Raji (cell line): Measurements from ENCODE around the gene EBF3.

ENCODE experiments used
- POLR2A ChIP-seq: IDR thresholded peaks from 2 replicates; pipeline ENCODE4 v1.6.1; 2011; ENCODE audit warnings: low read depth, low read length, control low read depth; ENCODE audit not compliant: insufficient read depth

The EBF3 gene

DNA sequence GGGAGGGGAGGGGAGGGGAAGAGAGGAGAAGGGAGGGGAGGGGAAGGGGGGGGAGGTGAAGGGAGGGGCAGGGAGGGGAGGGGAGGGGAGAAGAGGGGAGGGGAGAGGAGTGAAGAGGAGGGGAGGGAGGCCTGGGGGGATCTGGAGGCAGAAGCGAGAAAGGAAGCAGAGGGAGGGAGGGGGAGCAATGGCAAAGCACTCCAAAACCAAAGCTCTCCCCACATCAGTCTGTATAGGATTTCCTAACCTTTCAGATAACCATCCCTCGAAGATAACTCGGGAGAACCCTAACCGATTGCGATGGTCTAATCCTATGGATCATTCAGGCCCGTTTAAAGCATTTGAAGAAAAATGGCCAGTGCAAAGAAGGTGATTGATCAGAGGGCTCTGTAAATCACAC, 19.0 kb downstream of the EBF3 start:
- no peak for TF ChIP-seq POLR2A

DNA sequence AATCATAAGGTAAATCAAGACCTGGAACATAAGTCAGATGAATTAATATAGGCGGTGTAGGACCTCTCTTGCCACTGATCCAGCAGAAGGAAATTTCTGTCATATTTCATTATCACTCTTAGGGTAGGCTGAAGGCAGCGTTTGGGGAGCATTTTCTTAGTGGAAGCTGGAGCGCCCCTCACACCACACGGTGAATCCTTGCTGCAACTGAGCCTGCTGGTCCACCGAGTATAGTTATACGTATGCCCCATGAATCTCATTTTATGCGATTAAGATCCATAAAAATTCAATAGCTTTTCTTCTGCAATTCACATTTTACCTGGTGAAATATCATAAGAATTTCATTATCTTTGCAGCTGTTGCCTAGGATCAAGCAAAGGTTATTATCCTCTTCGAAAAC, 19.6 kb downstream of the EBF3 start:
- TF ChIP-seq POLR2A = no peak

DNA sequence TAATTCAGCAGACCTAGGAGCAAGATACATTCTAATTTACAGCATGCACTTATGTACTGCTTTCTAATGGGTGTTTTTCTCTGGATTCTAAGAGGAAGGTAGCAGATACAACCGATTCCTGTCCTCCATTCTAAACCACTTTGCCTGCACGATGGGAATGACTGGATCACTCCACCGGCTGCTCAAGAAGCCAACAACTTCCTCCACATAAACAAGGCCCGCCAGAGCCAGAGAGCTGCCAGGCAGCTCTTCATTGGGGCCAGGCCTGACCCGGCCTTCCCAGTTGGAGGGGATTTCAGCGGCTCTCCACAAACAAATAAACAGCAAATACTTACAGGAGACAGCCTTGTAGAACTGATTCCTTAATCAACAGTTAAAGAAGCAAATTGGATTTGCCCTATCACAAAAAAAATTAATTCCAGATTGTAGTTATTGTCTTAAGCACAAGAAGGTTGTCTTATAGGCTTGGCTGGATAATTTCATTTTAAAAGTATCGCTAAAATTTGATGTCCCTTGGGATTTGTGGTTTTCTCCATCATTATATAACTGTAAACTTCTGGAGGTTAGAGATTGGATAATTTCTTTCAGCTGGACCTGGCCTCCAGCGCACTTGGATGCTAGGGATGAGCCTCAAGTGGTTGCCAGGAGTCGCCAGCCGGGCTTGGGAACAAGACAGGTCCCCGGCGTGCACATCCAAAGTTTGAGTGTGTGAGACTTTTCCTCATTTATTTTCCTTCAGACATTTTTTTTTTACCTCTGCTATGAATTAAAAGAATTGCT, 20.9 kb downstream of the EBF3 start:
- TF ChIP-seq POLR2A = no peak

DNA sequence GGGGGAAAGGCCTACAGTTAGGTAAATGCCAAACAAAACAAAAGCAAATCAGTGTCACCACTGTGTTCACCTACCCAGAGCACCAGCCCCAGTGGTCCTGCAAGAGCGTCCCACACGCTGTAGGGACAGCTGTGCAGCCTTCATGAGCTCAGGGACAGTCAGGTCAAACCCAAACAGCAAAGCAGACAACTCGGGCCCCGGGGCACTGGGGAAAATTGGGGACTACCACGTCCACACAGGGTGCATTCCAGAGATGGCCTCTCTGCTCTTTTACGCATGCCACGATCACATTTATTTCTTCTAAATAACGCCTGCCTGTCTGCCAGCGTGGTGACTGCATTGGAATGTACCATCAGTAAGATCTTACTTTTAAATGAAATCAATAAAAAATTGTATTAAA, 21.7 kb downstream of the EBF3 start:
- TF ChIP-seq POLR2A = no peak

DNA sequence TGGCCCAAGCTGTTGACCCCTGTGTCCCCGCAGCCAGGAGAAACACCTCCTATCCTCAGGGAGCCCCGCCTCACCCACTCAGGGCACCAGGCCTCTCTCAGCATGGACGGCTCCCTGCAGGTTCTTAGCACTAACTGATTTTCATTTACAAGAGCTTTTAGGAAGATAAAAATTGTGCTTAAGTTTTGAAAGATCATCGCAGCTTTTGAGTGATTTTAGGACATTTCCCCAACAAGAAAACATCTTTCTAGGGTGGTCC, 22.1 kb downstream of the EBF3 start:
- no peak for TF ChIP-seq POLR2A

DNA sequence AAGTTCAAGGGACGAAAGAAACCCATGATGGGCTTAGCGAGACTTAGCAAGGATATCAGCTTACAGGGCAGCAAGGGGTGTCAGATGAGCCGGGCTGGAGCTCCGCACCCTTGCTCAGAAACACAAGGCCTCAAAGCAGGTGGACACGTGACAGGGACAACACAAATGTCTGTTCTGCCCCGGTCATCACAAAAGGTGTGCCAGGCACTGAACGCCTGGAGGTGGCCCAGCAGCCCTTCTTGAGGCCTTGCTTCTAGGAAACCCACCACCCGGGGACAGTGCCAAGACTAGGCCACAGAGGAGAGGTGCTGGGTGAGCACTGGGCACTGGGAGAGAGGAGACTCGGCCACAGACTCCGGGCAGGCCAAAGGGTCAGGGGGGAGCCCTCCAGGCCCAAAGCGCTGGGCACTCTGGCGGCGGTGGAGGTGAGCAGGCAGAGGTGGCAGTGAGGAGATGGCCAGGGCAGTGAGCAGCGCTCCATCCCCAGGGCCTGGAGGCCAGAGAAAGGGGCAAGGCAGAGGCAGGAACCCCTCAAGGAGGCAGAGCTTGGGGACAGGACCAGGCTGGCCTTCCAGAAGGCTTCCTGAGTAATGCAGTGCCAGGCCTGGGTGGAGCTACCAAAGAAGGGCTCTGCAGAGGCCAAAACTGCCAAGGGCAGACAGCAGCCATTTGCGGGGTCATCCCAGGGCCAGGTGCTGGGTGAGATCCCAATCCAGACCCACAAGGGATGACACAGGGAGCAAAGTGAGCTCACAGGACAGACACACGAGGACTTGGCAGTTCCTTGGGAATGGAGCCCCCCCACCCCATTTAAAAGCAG, 22.7 kb downstream of the EBF3 start:
- TF ChIP-seq POLR2A = no peak

DNA sequence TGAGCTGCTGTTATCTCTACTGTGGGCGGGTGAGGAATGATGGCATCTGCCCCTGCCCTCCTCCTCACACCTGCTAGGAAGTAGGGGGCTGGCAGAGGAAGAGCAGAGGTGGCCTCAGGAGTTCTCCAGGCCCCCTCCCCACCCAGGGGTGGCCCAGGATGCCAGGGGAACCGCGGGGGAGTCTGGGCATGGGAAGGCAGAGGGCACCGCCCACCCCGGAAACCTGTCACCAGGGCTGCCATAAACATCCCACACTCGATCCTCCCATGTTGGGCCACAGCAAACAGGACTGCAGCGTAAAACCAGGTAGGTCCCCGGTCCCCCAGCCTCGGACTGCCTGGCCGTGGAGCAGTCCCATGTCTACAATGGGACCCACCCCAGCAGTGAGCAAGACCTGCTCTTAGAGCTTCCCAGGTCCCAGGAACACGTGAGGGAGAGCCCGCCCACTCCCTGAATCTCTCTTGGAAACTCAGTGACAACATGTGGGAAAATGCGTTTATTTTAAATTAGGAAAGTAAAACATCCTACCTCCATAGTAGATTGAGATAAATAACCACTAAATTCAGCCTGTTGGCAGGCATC, 23.4 kb downstream of the EBF3 start:
- no peak for TF ChIP-seq POLR2A

DNA sequence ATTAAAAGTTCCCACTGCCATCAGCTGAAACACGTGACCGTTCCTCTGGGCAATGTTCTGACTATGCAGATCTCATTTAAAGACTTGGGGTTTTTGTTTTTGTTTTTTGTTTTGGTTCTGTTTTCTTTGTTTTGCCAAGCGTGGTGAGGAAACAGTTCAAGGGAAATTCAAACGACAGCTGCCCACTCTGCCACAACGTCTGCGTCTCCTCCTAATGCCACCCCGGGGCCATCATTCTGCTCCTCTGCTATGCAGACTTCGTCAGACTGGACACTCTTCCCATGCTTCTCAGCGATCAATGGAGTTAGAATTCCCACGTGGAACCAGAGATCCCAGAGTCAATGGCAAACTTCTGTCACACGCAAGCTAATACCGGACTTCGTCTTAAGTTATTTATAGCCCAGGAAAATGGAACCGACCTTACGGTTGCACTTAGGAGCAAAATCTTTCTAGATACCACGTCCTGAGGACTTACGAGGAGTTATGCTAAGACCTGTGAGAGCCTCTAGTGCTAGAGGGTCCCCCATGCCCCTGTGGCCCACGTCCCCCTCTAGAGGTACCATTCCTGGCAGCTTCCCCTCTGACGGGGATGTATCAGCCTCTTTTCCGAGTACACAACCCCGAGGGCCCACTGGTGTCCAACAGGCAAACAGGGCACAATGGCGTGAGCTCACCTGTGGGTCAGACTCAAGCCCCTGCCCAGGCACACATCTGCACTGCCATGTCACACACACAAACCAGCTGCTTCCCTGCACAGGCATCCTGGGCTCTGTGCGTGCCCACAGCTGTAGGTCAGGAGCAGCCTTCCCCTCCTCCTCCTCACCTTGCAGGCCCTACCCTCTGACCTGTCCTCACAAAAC, 24.4 kb downstream of the EBF3 start:
- no peak for TF ChIP-seq POLR2A

DNA sequence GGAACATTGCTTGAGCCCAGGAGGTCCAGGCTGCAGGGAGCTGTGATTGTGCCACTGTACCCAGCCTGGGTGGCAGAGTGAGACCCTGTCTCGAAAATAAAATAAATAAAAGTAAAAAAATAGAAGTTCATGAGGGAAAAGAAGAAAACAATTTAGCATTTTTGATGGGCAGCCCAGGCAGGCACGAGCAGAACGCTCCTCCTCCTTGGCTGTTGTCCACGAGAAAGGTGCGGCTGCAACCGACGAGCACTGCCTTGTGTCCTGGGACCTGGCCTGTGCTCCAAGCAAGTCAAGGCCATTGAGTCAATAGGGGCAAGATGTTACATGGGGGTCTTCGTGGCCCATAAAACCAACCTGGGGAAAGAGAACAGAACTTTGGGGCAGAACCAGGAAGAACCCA, 25.6 kb downstream of the EBF3 start:
- TF ChIP-seq POLR2A = no peak

DNA sequence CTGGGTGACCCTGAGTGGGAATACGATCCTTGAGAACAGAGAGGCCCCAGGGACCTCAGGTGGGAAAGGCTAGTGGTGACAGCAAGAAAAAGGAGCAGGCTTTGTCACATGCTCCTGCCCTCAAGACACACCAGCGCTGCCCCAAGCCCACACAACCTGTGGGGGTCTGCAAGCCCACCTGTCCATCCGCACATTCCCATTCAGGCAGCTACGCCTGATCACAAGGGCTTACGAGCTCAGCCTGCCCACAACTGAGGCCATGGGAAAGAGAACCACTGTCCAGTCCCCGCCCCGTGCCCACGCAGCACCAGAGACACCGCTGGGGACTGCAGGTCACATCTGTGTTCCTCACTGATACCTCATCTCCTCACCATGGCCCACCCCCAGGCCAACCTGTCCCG, 26.7 kb downstream of the EBF3 start:
- no peak for TF ChIP-seq POLR2A

DNA sequence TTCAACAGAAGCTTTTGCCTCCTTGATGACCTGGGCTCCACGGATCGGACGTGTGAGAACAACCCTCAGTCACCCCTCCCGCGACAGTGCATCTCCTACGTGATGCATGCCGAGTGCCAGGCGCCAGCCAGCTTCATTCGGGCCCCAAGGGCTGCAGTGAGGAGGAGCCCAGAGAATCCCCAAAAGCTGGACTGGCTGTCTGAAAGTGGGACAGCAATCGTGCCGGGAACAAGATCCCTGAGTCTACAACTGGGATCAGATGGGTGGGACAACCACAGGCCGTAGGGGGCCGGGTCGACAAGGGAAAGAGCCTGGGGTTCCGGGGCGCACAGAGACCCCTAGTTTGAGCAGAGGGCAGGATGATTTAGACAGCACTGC, 27.2 kb downstream of the EBF3 start:
- no peak for TF ChIP-seq POLR2A

DNA sequence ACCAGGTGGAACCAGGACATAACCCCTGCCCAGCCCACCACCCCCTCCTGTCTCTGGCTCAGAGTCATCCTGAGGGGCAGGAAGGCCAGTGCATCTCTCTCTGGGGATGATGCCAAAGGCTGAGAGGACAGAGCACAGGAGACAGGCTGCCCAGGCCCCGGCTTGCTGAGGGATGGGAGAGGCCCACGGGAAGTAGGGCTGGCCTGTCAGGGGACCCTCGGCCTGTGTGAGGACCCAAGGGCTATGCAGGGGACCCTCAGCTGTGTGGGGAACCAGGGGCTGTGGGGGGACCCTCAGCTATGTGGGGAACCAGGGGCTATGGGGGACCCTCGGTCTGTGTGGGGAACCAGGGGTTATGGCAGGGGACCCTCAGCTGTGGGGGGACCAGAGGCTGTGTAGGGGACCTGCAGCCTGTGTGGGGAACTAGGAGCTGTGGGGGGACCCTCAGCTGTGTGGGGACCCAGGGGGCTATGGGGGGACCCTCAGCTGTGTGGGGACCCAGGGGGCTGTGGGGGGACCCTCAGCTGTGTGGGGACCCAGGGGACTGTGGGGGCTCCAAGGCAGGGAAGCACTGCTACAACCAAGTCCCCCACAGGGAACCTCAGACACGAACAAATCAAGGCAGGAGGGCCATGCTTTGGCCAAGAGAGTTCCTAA, 27.7 kb downstream of the EBF3 start:
- no peak for TF ChIP-seq POLR2A

DNA sequence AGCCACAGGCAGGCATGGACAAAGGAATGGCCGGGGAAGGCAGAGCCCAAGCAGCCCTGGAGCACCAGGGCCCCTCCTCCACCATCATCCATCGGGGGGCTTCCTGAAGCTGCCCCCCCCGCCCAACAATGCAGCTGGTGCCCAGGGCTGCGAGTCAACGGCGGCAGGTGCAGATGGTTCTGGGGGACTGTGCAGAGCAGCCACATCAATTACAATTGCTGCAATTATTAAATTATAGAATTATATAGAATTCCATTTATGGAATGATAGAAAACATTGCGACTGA, 28.3 kb downstream of the EBF3 start:
- TF ChIP-seq POLR2A = no peak

DNA sequence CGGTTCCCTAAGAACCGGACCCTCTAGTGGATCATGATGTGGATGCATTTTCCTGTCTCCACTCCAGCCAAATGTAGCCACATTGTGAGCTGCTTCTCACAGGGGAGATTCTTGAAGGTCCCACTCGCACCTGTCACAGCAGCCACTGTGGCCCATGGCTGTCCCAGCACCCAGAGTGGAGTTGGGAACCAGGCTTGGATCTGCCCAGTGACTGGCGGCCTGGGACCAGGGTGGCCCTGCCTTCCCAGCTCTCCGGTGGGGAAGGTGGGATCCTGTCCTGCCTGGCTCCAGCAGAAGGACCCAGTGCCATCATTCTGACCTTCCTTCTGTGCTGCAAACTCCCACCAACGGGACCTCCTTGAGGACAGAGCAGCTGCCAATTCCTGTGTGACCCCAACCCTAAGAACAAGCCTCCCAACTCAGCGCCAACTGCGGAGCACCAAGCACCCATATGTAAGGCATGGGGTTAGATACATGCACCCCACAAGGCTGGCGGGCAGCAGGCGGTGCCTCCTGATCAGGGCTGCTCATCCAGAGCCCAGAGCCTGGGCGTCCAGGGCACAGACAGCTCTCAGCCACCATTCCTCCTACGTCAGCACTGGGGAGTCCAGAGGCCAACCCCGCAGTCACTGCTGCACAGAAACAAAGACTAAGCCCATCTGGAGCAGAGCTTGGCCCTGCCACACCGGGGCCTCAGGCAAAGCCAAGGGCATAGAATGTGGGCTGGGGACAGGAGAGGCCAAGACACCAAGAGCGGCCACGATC, 28.8 kb downstream of the EBF3 start:
- TF ChIP-seq POLR2A = no peak

DNA sequence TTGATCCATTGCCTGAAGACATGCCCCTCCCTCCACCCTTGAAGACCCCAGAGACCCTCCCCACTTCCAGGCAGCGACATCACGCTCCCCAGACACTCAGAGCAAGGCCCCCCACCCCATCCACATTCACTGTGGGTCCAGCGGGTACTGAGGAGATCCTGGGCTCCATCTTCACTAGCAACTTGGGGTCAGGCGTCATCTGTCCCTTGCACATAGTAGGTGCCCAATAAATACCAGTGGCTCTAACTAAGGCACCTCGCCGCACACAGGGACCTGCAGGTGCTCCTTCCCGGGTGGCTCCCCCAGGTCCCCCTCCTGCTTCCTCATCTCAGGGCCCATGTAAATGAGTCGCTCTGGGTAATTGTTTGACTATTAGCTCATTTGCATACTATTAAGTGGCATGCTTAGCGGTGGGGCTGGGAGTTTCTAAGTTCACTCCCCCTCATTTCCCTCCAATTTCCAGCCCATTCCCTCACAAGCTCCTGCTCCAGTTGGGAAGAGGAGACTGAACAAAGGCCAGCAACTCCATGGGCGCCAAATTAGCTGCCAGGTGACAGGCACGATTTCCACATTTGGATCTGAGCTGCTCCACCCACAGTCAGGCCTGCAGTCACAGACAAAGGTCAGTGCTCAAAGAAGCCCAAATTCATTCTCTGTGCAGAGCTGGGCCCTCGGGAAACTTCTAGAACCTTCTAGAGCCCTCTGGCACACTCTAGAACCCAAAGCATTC, 29.7 kb downstream of the EBF3 start:
- no peak for TF ChIP-seq POLR2A
